HEK293 (cell line): ENCODE measurements around the gene FRMPD2.
A peak's percentile ranks its signal among the peaks of the same experiment; 100 is the strongest.

Experiments
- CTCF ChIA-PET: fragments of 350-600 bp; formaldehyde crosslinking; extraction: SDS; loops from one replicate; lab custom pipeline; 2021; ENCODE audit warnings: antibody characterized with exemption; lab: Yijun Ruan, JAX
- POLR2A ChIA-PET: fragments of 300-600 bp; formaldehyde crosslinking; extraction: SDS; loops from one replicate; lab custom pipeline; 2020; ENCODE audit warnings: antibody characterized with exemption, inconsistent platforms; lab: Yijun Ruan, JAX
- H3K27ac ChIP-seq: fragments of 200-500 bp; sonication (Bioruptor generic); 2 replicates; pipeline ENCODE4 v1.5.1; 2014; ENCODE audit warnings: low read depth, low read length, control low read depth, inconsistent platforms; ENCODE audit errors: extremely low read depth
- H3K36me3 ChIP-seq, 2 experiments: fragments of 200-500 bp in 1 of 2; sonication (Bioruptor generic) in 1 of 2; 1 replicate in 1 of 2; 2 replicates in 1 of 2; pipeline ENCODE4 v1.5.1; 2014 to 2017; ENCODE audit warnings: inconsistent platforms in 2 of 2, low read length in 2 of 2; ENCODE audit not compliant: control insufficient read depth in 2 of 2, insufficient read depth in 1 of 2
- H3K4me1 ChIP-seq: fragments of 200-500 bp; sonication (Bioruptor generic); 2 replicates; pipeline ENCODE4 v1.5.1; 2014; ENCODE audit warnings: mild to moderate bottlenecking, low read length, inconsistent platforms; ENCODE audit not compliant: control insufficient read depth, insufficient read depth
- H3K4me3 ChIP-seq: 2 replicates; pipeline ENCODE4 v1.5.1; 2011; ENCODE audit warnings: low read depth, mild to moderate bottlenecking, control low read depth, low read length, moderate library complexity
- H3K9me3 ChIP-seq: fragments of 200-500 bp; sonication (Bioruptor generic); 2 replicates; pipeline ENCODE4 v1.5.1; 2014; ENCODE audit warnings: low read depth, low read length, inconsistent platforms; ENCODE audit not compliant: control insufficient read depth, insufficient read depth
- CTCF ChIP-seq: fragments of 450-650 bp; formaldehyde crosslinking; IDR thresholded peaks from 2 replicates; pipeline ENCODE4 v1.5.1; 2016; ENCODE audit warnings: missing biosample characterization, missing genetic modification characterization
- EGR2 ChIP-seq: fragments of 450-650 bp; formaldehyde crosslinking; IDR thresholded peaks from 2 replicates; pipeline ENCODE4 v1.5.1; 2016; ENCODE audit warnings: low read depth, missing biosample characterization, missing genetic modification characterization
- GLI2 ChIP-seq: fragments of 450-650 bp; formaldehyde crosslinking; IDR thresholded peaks from 2 replicates; pipeline ENCODE4; 2017; ENCODE audit warnings: missing biosample characterization, missing genetic modification characterization, low read depth, borderline replicate concordance
- PRDM2 ChIP-seq: fragments of 450-650 bp; formaldehyde crosslinking; IDR thresholded peaks from 2 replicates; pipeline ENCODE4 v1.5.1; 2016; ENCODE audit warnings: missing biosample characterization, missing genetic modification characterization, borderline replicate concordance
- SALL2 ChIP-seq: fragments of 450-650 bp; formaldehyde crosslinking; IDR thresholded peaks from 2 replicates; pipeline ENCODE4 v1.5.0; 2017; ENCODE audit warnings: missing biosample characterization, mild to moderate bottlenecking, missing genetic modification characterization, borderline replicate concordance
- ZNF16 ChIP-seq: fragments of 450-650 bp; formaldehyde crosslinking; IDR thresholded peaks from 2 replicates; pipeline ENCODE4 v1.5.1; 2016; ENCODE audit warnings: low read depth, missing biosample characterization, missing genetic modification characterization
- ZNF2 ChIP-seq: fragments of 450-650 bp; formaldehyde crosslinking; IDR thresholded peaks from 2 replicates; pipeline ENCODE4 v1.5.1; 2016; ENCODE audit warnings: missing biosample characterization, missing genetic modification characterization
- ZNF362 ChIP-seq: fragments of 450-650 bp; formaldehyde crosslinking; IDR thresholded peaks from 2 replicates; pipeline ENCODE4 v1.5.1; 2016; ENCODE audit warnings: missing biosample characterization, missing genetic modification characterization
- ZNF394 ChIP-seq: fragments of 450-650 bp; formaldehyde crosslinking; IDR thresholded peaks from 2 replicates; pipeline ENCODE4 v1.5.1; 2016; ENCODE audit warnings: missing biosample characterization, missing genetic modification characterization, mild to moderate bottlenecking, moderate library complexity, borderline replicate concordance
- ZNF433 ChIP-seq: fragments of 450-650 bp; formaldehyde crosslinking; IDR thresholded peaks from 2 replicates; pipeline ENCODE4 v1.5.1; 2016; ENCODE audit warnings: missing biosample characterization, missing genetic modification characterization, low read depth
- ZNF473 ChIP-seq: fragments of 450-650 bp; formaldehyde crosslinking; IDR thresholded peaks from 2 replicates; pipeline ENCODE4 v1.5.1; 2017; ENCODE audit warnings: missing biosample characterization, missing genetic modification characterization
- ZNF501 ChIP-seq: fragments of 450-650 bp; formaldehyde crosslinking; IDR thresholded peaks from 2 replicates; pipeline ENCODE4 v1.5.1; 2016; ENCODE audit warnings: missing biosample characterization, missing genetic modification characterization
- ZNF600 ChIP-seq: fragments of 450-650 bp; formaldehyde crosslinking; IDR thresholded peaks from 2 replicates; pipeline ENCODE4 v1.5.1; 2016; ENCODE audit warnings: missing biosample characterization, missing genetic modification characterization
- ZNF654 ChIP-seq: fragments of 450-650 bp; formaldehyde crosslinking; IDR thresholded peaks from 2 replicates; pipeline ENCODE4 v1.5.1; 2016; ENCODE audit warnings: low read depth, missing biosample characterization, missing genetic modification characterization
- ZNF692 ChIP-seq: fragments of 450-650 bp; formaldehyde crosslinking; IDR thresholded peaks from 2 replicates; pipeline ENCODE4 v1.5.1; 2016; ENCODE audit warnings: missing biosample characterization, missing genetic modification characterization
- ZNF76 ChIP-seq: fragments of 450-650 bp; formaldehyde crosslinking; IDR thresholded peaks from 2 replicates; pipeline ENCODE4; 2016; ENCODE audit warnings: low read depth, missing biosample characterization, missing genetic modification characterization, borderline replicate concordance
- ZSCAN30 ChIP-seq: fragments of 450-650 bp; IDR thresholded peaks from 2 replicates; pipeline ENCODE4 v1.5.1; 2018; ENCODE audit warnings: missing biosample characterization, mild to moderate bottlenecking, missing genetic modification characterization, moderate library complexity
- ZSCAN4 ChIP-seq: fragments of 450-650 bp; formaldehyde crosslinking; IDR thresholded peaks from 2 replicates; pipeline ENCODE4 v1.5.1; 2017; ENCODE audit warnings: missing biosample characterization, missing genetic modification characterization
- ZXDB ChIP-seq: fragments of 450-650 bp; formaldehyde crosslinking; IDR thresholded peaks from 2 replicates; pipeline ENCODE4 v1.5.1; 2016; ENCODE audit warnings: missing biosample characterization, missing genetic modification characterization

The FRMPD2 gene

GRCh38 chr10:48290286-48290685 is 15.8 kb upstream of the FRMPD2 start (continued):
- TF ChIP-seq ZSCAN4 (tag by site-specific recombination): no peak
- TF ChIP-seq ZNF600 (tag by site-specific recombination): no peak
- no peak for TF ChIP-seq ZSCAN30

GRCh38 chr10:48289501-48290238 is 15.2 kb upstream of the FRMPD2 start:
- H3K4me3 ChIP-seq: no peak overlapping the region
- no peaks in the 10 kb centered on the region for H3K4me1 ChIP-seq
- CTCF ChIA-PET: interaction anchor here (0.6 to 1.7 kb wide), 8 partner anchors 8 to 110 kb away, joined by 3 to 8 read pairs (median 3); no protein-coding TSS in a partner anchor
- POLR2A ChIA-PET: no interaction called here
- peak; percentile 42; the same call in 1 of the 2 replicates for TF ChIP-seq ZNF76 (tag by site-specific recombination)
- TF ChIP-seq ZNF501 (tag by site-specific recombination): 0 out of 2 replicates have a peak, but pooled peaks have one; percentile 31
- TF ChIP-seq EGR2 (tag by site-specific recombination): no peak
- peak; percentile 64 for TF ChIP-seq CTCF
- TF ChIP-seq ZNF433: no peak
- TF ChIP-seq ZNF654 (tag by site-specific recombination): peak; percentile 51
- peak; percentile 90; the same call in 1 of the 2 replicates for TF ChIP-seq ZNF2 (tag by site-specific recombination)
- 0 out of 2 replicates have a peak, but pooled peaks have one; percentile 18 for TF ChIP-seq ZXDB (tag by site-specific recombination)
- TF ChIP-seq ZNF473: no peak
- no peak overlapping the region for H3K27ac ChIP-seq
- H3K9me3 ChIP-seq: no peaks in the 10 kb centered on the region
- no peaks in the 10 kb centered on the region for H3K36me3 ChIP-seq

- ChIA-PET CTCF (interaction anchor here (0.6 to 1.7 kb wide), 5 partner anchors 9 to 111 kb away, joined by 3 to 5 read pairs (median 3); no protein-coding TSS in a partner anchor), POLR2A (no interaction called here)
- TF ChIP-seq GLI2 (tag by site-specific recombination) (no peak), ZNF16 (tag by site-specific recombination) (no peak), ZNF394 (no peak), ZNF692 (no peak), SALL2 (tag by site-specific recombination) (no peak), PRDM2 (tag by site-specific recombination) (no peak), ZNF362 (no peak)
Observed at GRCh38 chr10:48288661-48289060, 14.2 kb upstream of the FRMPD2 start.

More at GRCh38 chr10:48288661-48289060, 14.2 kb upstream of the FRMPD2 start:
- Histone ChIP-seq H3K4me1 (no peaks in the 10 kb centered on the region), H3K4me3 (no peak overlapping the region), H3K36me3 (no peaks in the 10 kb centered on the region), H3K27ac (no peak overlapping the region), H3K9me3 (no peaks in the 10 kb centered on the region)
